Ovary (tissue), 9 donors: ENCODE results near the gene PLCB4. TPM values are rescaled to one million over a fixed set of nuclear protein-coding genes. Genes with fewer than 3 reads are reported as not detected.

Experiments
- DNase-seq, 5 donors: peaks; one replicate each; pipeline ENCODE4 v3.0.0-alpha.2; 2019 to 2020
- H3K27ac ChIP-seq, 2 donors: fragments of 200-600 bp; one replicate each; pipeline versions ENCODE4 v1.5.1 to v1.8.0; 2019 to 2022
- H3K27me3 ChIP-seq: fragments of 200-600 bp; one replicate; pipeline ENCODE4 v1.8.0; 2022
- H3K36me3 ChIP-seq: fragments of 200-600 bp; sonication (generic); one replicate; pipeline ENCODE4 v1.5.1; 2019
- H3K4me1 ChIP-seq: one replicate; pipeline ENCODE4 v1.8.1; 2013; ENCODE audit warnings: mild to moderate bottlenecking, moderate library complexity; ENCODE audit not compliant: insufficient read depth
- H3K4me3 ChIP-seq: fragments of 200-600 bp; sonication (generic); one replicate; pipeline ENCODE4 v1.5.1; 2017
- H3K9me3 ChIP-seq, 2 donors: fragments of 200-600 bp in 1 of 2; sonication (generic) in 1 of 2; one replicate each; pipeline versions ENCODE4 v1.5.1 to v1.8.1; 2013 to 2019; ENCODE audit warnings: mild to moderate bottlenecking in 1 of 2, moderate library complexity in 1 of 2
- EP300 ChIP-seq: sonication (generic); formaldehyde crosslinking; IDR thresholded peaks from one replicate; pipeline ENCODE4 v1.6.1; 2017; ENCODE audit warnings: antibody characterized with exemption
- POLR2A ChIP-seq: fragments of 450-650 bp; IDR thresholded peaks from one replicate; pipeline ENCODE4 v1.6.1; 2017; ENCODE audit warnings: antibody characterized with exemption, mild to moderate bottlenecking, moderate library complexity
- WGBS, 3 donors: extraction: QIAGEN DNeasy Blood & Tissue Kit in 1 of 3; methylation state at CpG; one replicate each; pipeline versions ENCODE4 v1.1.5 to v1.1.7; 2013 to 2017; 5-methylcytosine and 5-hydroxymethylcytosine counted together
- intact Hi-C, 4 donors: fragments of 100-400 bp; cut with DNase I; formaldehyde crosslinking; loops; one replicate each; pipeline versions ENCODE4 v1.11.0 to v1.15.1; 2022 to 2023
- polyA plus RNA-seq, 2 donors: library from polyadenylated mRNA; stranded (reverse); fragments of 200-250 nt in 1 of 2; fragments of 350-450 nt in 1 of 2; fragmentation: Illumina TruSeq in 1 of 2; extraction: RNeasy Lipid Tissue Mini Kit (QIAGEN cat#74804) in 1 of 2; gene quantifications; one replicate each; pipeline ENCODE4 v1.2.3, GENCODE V29; 2013 to 2014
- total RNA-seq, 7 donors: library from RNA; depleted of rRNA in 2 of 7; stranded (reverse); fragments of >200 nt in 2 of 7; fragmentation: NEBNext Ultra II Directional in 3 of 7; extraction: Animal tissue kit (Norgen Biotek cat#: 25700) in 3 of 7; gene quantifications; one replicate each; pipeline versions ENCODE4 v1.1.0 to v1.2.4, GENCODE V29; 2016 to 2023
- TF ChIP-seq, protein P1 (sequence below), 3 donors: fragments of 450-650 bp in 2 of 3; fragments of 200-600 bp in 1 of 3; IDR thresholded peaks; one replicate each; pipeline versions ENCODE4 v1.5.1 to v1.8.0; 2016 to 2022; ENCODE audit warnings: antibody characterized with exemption in 3 of 3, mild to moderate bottlenecking in 1 of 3
- donor health status: DM: no; HTN: no; CAD: no; lungs with moderate emphysema.
- donor health status: DM: no; HTN: no; CAD: no.
- donor health status: Bipolar disorder and iron deficiency.
- donor health status: DM: yes; HTN: yes; CAD: no.
- donor health status: DM: no; HTN: no; CAD: no.
- donor health status: DM: yes; HTN: yes; CAD: no.

PLCB4 gene
- total and polyA plus RNA-seq, 9 donors: 2.8 to 11.8 (median 5.6) TPM

DNA sequence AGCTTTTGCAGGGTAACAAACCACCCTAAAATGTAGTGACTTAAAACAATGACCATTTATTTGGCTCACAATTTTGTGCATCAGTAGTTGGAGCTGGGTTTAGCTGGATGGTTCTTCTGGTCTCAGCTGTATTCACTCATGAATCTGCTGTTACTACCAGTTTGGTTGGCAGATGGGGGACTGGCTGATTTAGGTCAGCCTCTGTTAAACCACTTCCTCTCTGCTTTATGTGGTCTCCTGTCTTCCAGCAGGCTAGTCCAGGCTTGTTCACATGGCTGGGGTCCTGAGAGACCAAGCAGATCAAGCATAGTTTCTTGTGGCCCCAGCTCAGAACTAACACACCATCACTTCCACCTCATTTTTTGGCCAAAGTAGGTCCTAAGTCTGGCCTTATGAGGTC is 378.3 kb downstream of the PLCB4 start:
- H3K4me1 ChIP-seq: no peaks in the 10 kb centered on the region

GRCh38 chr20:9453201-9453600 is 384.3 kb downstream of the PLCB4 start:
- Histone ChIP-seq H3K9me3 (no peaks in the 10 kb centered on the region), H3K36me3 (no peaks in the 10 kb centered on the region), H3K27ac (no peak overlapping the region), H3K4me1 (no peaks in the 10 kb centered on the region), H3K4me3 (no peak overlapping the region), H3K27me3 (no peaks in the 10 kb centered on the region)
- 92 to 96% (median 96%) methylated on average over 2 of the region's 2 CpGs for WGBS, 3 donors
- TF ChIP-seq EP300 (no peak), POLR2A (no peak)
- TF ChIP-seq, protein P1, sequence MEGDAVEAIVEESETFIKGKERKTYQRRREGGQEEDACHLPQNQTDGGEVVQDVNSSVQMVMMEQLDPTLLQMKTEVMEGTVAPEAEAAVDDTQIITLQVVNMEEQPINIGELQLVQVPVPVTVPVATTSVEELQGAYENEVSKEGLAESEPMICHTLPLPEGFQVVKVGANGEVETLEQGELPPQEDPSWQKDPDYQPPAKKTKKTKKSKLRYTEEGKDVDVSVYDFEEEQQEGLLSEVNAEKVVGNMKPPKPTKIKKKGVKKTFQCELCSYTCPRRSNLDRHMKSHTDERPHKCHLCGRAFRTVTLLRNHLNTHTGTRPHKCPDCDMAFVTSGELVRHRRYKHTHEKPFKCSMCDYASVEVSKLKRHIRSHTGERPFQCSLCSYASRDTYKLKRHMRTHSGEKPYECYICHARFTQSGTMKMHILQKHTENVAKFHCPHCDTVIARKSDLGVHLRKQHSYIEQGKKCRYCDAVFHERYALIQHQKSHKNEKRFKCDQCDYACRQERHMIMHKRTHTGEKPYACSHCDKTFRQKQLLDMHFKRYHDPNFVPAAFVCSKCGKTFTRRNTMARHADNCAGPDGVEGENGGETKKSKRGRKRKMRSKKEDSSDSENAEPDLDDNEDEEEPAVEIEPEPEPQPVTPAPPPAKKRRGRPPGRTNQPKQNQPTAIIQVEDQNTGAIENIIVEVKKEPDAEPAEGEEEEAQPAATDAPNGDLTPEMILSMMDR (IDR thresholded peaks at IDR 0.05): no peak
- intact Hi-C loops: no loop called here
- DNase-seq: no peak

More for the DNA sequence above, 378.3 kb downstream of the PLCB4 start:
- no peak for TF ChIP-seq EP300
- TF ChIP-seq, protein P1 (IDR thresholded peaks at IDR 0.05): no peak
- TF ChIP-seq POLR2A: no peak
- H3K9me3 ChIP-seq: no peaks in the 10 kb centered on the region
- no peak overlapping the region for H3K4me3 ChIP-seq
- H3K36me3 ChIP-seq: no peaks in the 10 kb centered on the region
- DNase-seq: no peak
- H3K27ac ChIP-seq: no peak overlapping the region
- intact Hi-C loops: no loop called here
- no peaks in the 10 kb centered on the region for H3K27me3 ChIP-seq

DNA sequence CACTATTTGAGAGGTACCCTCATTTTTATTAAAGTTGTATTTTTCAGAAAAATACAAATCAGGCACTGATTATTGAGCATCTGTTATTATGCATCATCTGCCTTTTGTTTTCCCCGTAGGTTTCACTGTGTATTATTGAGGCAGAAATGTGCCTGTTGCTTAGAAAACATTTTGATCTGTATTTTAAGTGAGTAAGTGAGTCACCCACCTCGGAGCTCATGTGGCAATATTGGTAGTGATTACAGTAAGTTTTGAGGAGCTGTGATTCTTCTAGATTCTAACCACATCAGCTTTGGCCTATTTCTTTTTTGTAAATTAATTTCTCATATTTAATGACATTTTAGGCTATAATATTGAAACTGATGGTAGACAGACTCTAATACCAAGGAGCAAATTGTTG is 385.9 kb downstream of the PLCB4 start:
- Histone ChIP-seq H3K4me3 (no peak overlapping the region), H3K27me3 (no peaks in the 10 kb centered on the region), H3K27ac (no peak overlapping the region), H3K4me1 (peaks cover 1% of the 10 kb centered on the region), H3K36me3 (no peaks in the 10 kb centered on the region), H3K9me3 (no peaks in the 10 kb centered on the region)
- 70 to 77% (median 75%) methylated on average over 2 of the region's 2 CpGs for WGBS, 3 donors
- intact Hi-C loops: no loop called here
- TF ChIP-seq, protein P1 (IDR thresholded peaks at IDR 0.05): no peak
- no peak for TF ChIP-seq POLR2A
- no peak for DNase-seq

GRCh38 chr20:9457136-9457535 is 388.2 kb downstream of the PLCB4 start:
- H3K27me3 ChIP-seq: no peaks in the 10 kb centered on the region
- DNase-seq: no peak
- no peak overlapping the region for H3K4me3 ChIP-seq
- H3K27ac ChIP-seq: no peak overlapping the region
- H3K36me3 ChIP-seq: no peaks in the 10 kb centered on the region
- TF ChIP-seq POLR2A (no peak), EP300 (no peak)
- TF ChIP-seq, protein P1 (IDR thresholded peaks at IDR 0.05): no peak
- no peaks in the 10 kb centered on the region for H3K9me3 ChIP-seq
- H3K4me1 ChIP-seq: peaks cover 1% of the 10 kb centered on the region
- 92 to 97% (median 97%) methylated on average over 2 of the region's 2 CpGs for WGBS, 3 donors
- intact Hi-C loops: no loop called here
